ENCODE measurements around the gene USP24.

GRCh38 chr1:55048453-55049270, 166.5 kb downstream of the USP24 start:
- TF ChIP-seq POLR2A (IDR thresholded peaks at IDR 0.05; ENCODE audit: low read depth, low read length) (no peak), PAX5 (IDR thresholded peaks at IDR 0.05; ENCODE audit: insufficient read depth, low read length, severe bottlenecking) (no peak), POLR2AphosphoS5 (IDR thresholded peaks at IDR 0.05; ENCODE audit: low read depth, low read length) (no peak), TAF1 (IDR thresholded peaks at IDR 0.05; ENCODE audit: low read depth, low read length) (no peak), SPI1 (IDR thresholded peaks at IDR 0.05; ENCODE audit: low read depth, low read length) (no peak)
